HG03095 (cell line): Measurements from ENCODE around the gene ITPR2.
"Not testable (repeated sequence)": the region's sequence is repeated elsewhere in the genome, so short reads cannot be mapped to it uniquely, and the experiment has no call there.

ENCODE experiments used
- ATAC-seq: cut with Tn5 transposase; IDR thresholded peaks from one replicate; pipeline ENCODE4 v1.9.1; 2021; ENCODE audit warnings: moderate library complexity; ENCODE audit not compliant: unreplicated experiment

ITPR2 gene

GRCh38 chr12:26327975-26328644 is 504.9 kb downstream of the ITPR2 start:
- no peak for ATAC-seq

- ATAC-seq = no peak
Measured at GRCh38 chr12:26323673-26324072, 509.3 kb downstream of the ITPR2 start.

GRCh38 chr12:26319511-26319910 is 513.5 kb downstream of the ITPR2 start:
- ATAC-seq = no peak

- peak; percentile 89 for ATAC-seq
Measured at GRCh38 chr12:26318661-26319068, 514.3 kb downstream of the ITPR2 start.

GRCh38 chr12:26317942-26318575 is 514.9 kb downstream of the ITPR2 start:
- ATAC-seq = peak; percentile 49

- not testable (repeated sequence) for ATAC-seq
Measured at GRCh38 chr12:26314103-26314502, 518.9 kb downstream of the ITPR2 start.

GRCh38 chr12:26310489-26310888 is 522.5 kb downstream of the ITPR2 start:
- not testable (repeated sequence) for ATAC-seq

- ATAC-seq = no peak
Measured at GRCh38 chr12:26309634-26310033, 523.4 kb downstream of the ITPR2 start.

- no peak for ATAC-seq
Measured at GRCh38 chr12:26304273-26304672, 528.7 kb downstream of the ITPR2 start.

GRCh38 chr12:26303418-26303817 is 529.6 kb downstream of the ITPR2 start:
- ATAC-seq = no peak

- no peak for ATAC-seq
Measured at GRCh38 chr12:26302776-26303175, 530.2 kb downstream of the ITPR2 start.

- ATAC-seq = no peak
Measured at GRCh38 chr12:26299751-26300150, 533.2 kb downstream of the ITPR2 start.

GRCh38 chr12:26298785-26299621 is 534.0 kb downstream of the ITPR2 start:
- peak; percentile 99 for ATAC-seq

- no peak for ATAC-seq
Measured at GRCh38 chr12:26297396-26298070, 535.5 kb downstream of the ITPR2 start.

GRCh38 chr12:26295001-26295400 is 538.0 kb downstream of the ITPR2 start:
- no peak for ATAC-seq

- no peak for ATAC-seq
Measured at GRCh38 chr12:26293612-26294011, 539.4 kb downstream of the ITPR2 start.

- no peak for ATAC-seq
Measured at GRCh38 chr12:26292596-26292995, 540.4 kb downstream of the ITPR2 start.

- no peak for ATAC-seq
Measured at GRCh38 chr12:26290565-26290964, 542.4 kb downstream of the ITPR2 start.

GRCh38 chr12:26287671-26288381 is 545.2 kb downstream of the ITPR2 start:
- ATAC-seq = no peak
